Right lobe of liver (tissue), 4 donors: Measurements from ENCODE around the gene ZFP36L1.

Source experiments
- CTCF ChIP-seq, 4 donors: fragments of 200-600 bp in 3 of 4; fragments of 450-650 bp in 1 of 4; IDR thresholded peaks; one replicate each; pipeline versions ENCODE4 v1.5.1 to v1.8.0; 2016 to 2022; ENCODE audit warnings: antibody characterized with exemption in 4 of 4, mild to moderate bottlenecking in 2 of 4
- POLR2A ChIP-seq: fragments of 450-650 bp; IDR thresholded peaks from one replicate; pipeline ENCODE4 v1.6.1; 2017; ENCODE audit warnings: antibody characterized with exemption, mild to moderate bottlenecking
- donor health status: DM: no; HTN: no; CAD: no.
- donor health status: DM: no; HTN: no; CAD: no.
- donor health status: DM: no; HTN: yes; CAD: no.

DNA sequence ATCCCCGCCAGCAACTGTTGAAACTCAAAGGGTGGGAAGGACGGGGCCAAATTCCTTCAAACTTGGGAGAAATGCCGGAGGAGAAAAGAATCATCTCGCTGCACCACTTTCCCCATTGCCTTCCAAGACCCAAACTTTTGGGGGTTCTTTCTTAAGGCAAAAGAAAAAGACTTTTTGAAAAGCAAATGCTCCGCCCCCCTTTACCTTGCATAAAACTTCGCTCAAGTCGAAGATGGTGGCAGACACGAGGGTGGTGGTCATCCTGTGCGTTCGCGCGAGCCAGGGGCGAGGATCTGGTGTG lies 239 bp downstream of the ZFP36L1 start:
- no peak for TF ChIP-seq CTCF (IDR thresholded peaks at IDR 0.05)
- no peak for TF ChIP-seq POLR2A
